ENCODE measurements around the gene FGF6. TPM values are rescaled to one million over a fixed set of nuclear protein-coding genes. Genes with fewer than 3 reads are reported as not detected.

The FGF6 gene
- total and polyA plus RNA-seq, 2 experiments from 2014 or later = not detected

GRCh38 chr12:4447151-4447550, 1.5 kb upstream of the FGF6 start:
- H3K36me3 ChIP-seq (ENCODE audit: insufficient read depth) = no peaks in the 10 kb centered on the region; the same call in 1 of the 2 replicates
- Mint-ChIP-seq H3K27me3 (ENCODE audit: insufficient read depth, low read depth, poor library complexity) (peaks cover 21% of the 10 kb centered on the region), H3K4me1 (peaks cover 62% of the 10 kb centered on the region), H3K36me3 (ENCODE audit: low read depth) (peaks cover under 1% of the 10 kb centered on the region; the same call in 2 of the 3 replicates), H3K9me3 (peaks cover 3% of the 10 kb centered on the region; the same call in 2 of the 3 replicates), H3K27ac (no peak overlapping the region), H3K4me3 (no peak overlapping the region)
- H3K4me1 ChIP-seq (ENCODE audit: insufficient read depth) = peaks cover 42% of the 10 kb centered on the region
- H3K27me3 ChIP-seq (ENCODE audit: insufficient read depth) = no peaks in the 10 kb centered on the region
- H3F3A ChIP-seq (replicated peaks; ENCODE audit: low read depth) = 0 out of 2 replicates have a peak, but pooled peaks cover 4% of the 10 kb centered on the region
- H2AFZ ChIP-seq = no peak overlapping the region
- ATAC-seq = no peak
- H3K9me2 ChIP-seq (ENCODE audit: insufficient read depth) = 0 out of 2 replicates have a peak, but pooled peaks cover 3% of the 10 kb centered on the region
- H3K79me2 ChIP-seq (replicated peaks; ENCODE audit: insufficient read depth) = no peaks in the 10 kb centered on the region
- no peak for TF ChIP-seq EZH2phosphoT487 (IDR thresholded peaks at IDR 0.05; ENCODE audit: unreplicated experiment)
- no peak for TF ChIP-seq JUNB (IDR thresholded peaks at IDR 0.05; ENCODE audit: unreplicated experiment)
- TF ChIP-seq ETS1 (IDR thresholded peaks at IDR 0.05) = no peak
- no peak for TF ChIP-seq REST (IDR thresholded peaks at IDR 0.05; ENCODE audit: unreplicated experiment)
- no peak for TF ChIP-seq ZNF114 (CRISPR knock-in tag; IDR thresholded peaks at IDR 0.05)
- TF ChIP-seq ZNF462 (CRISPR knock-in tag; IDR thresholded peaks at IDR 0.05) = no peak
- no peak for TF ChIP-seq STAT1 (IDR thresholded peaks at IDR 0.05; ENCODE audit: unreplicated experiment)
- H3K4me2 ChIP-seq = no peak overlapping the region
- H4K20me1 ChIP-seq (replicated peaks; ENCODE audit: insufficient read depth) = no peaks in the 10 kb centered on the region
- no peak overlapping the region for H3K27ac ChIP-seq (ENCODE audit: low read depth)
- no peak overlapping the region for H3K4me3 ChIP-seq
- no peak for DNase-seq (ENCODE audit: low spot score)

Measured in GM23338 (cell line).